Aorta (tissue), 5 donors: ENCODE results near the gene CCDC174. TPM values are rescaled to one million over a fixed set of nuclear protein-coding genes. Genes with fewer than 3 reads are reported as not detected.

Experiments
- ATAC-seq: fragments of 200-7000 bp; cut with Tn5 transposase; one replicate; pipeline ENCODE4 v1.9.1; 2022; ENCODE audit warnings: moderate library complexity; ENCODE audit not compliant: low FRiP score
- DNase-seq, 2 donors: peaks; one replicate each; pipeline ENCODE4 v3.0.0-alpha.2; 2020
- H3K27ac ChIP-seq, 2 donors: one replicate each; pipeline ENCODE4 v1.5.1; 2013; ENCODE audit warnings: low read length in 2 of 2, mild to moderate bottlenecking in 2 of 2, moderate library complexity in 2 of 2, control low read depth in 1 of 2, inconsistent platforms in 1 of 2, low read depth in 1 of 2
- H3K27me3 ChIP-seq, 2 donors: one replicate each; pipeline ENCODE4 v1.6.1; 2013; ENCODE audit warnings: control low read depth in 1 of 2, low read length in 1 of 2, mild to moderate bottlenecking in 1 of 2, moderate library complexity in 1 of 2; ENCODE audit not compliant: insufficient read depth in 2 of 2, control insufficient read depth in 1 of 2
- H3K36me3 ChIP-seq, 2 donors: one replicate each; pipeline ENCODE4 v1.6.1; 2013; ENCODE audit warnings: control low read depth in 1 of 2, low read length in 1 of 2, mild to moderate bottlenecking in 1 of 2; ENCODE audit not compliant: insufficient read depth in 2 of 2, control insufficient read depth in 1 of 2
- H3K4me1 ChIP-seq, 2 donors: one replicate each; pipeline ENCODE4 v1.6.1; 2013; ENCODE audit warnings: low read length in 2 of 2, control low read depth in 1 of 2, mild to moderate bottlenecking in 1 of 2, moderate library complexity in 1 of 2; ENCODE audit not compliant: insufficient read depth in 2 of 2, control insufficient read depth in 1 of 2
- H3K4me3 ChIP-seq, 2 donors: one replicate each; pipeline ENCODE4 v1.5.1; 2013; ENCODE audit warnings: low read length in 2 of 2, control low read depth in 1 of 2, mild to moderate bottlenecking in 1 of 2
- H3K9me3 ChIP-seq: one replicate; pipeline ENCODE4 v1.6.1; 2013; ENCODE audit warnings: mild to moderate bottlenecking, low read length; ENCODE audit not compliant: control insufficient read depth
- WGBS, 2 donors: extraction: QIAGEN DNeasy Blood & Tissue Kit; methylation state at CpG; one replicate each; pipeline ENCODE4 v1.1.7; 2013; 5-methylcytosine and 5-hydroxymethylcytosine counted together
- intact Hi-C, 2 donors: fragments of 100-400 bp; cut with DNase I; formaldehyde crosslinking; loops; one replicate each; pipeline versions ENCODE4 v1.14.2 to v1.15.0; 2022
- polyA plus RNA-seq, 2 donors: library from polyadenylated mRNA; stranded (reverse); fragments of 200-250 nt; gene quantifications; one replicate each; pipeline ENCODE4 v1.2.3, GENCODE V29; 2013
- total RNA-seq, 2 donors: library from RNA; stranded (reverse); fragmentation: NEBNext Ultra II Directional; extraction: Animal tissue kit (Norgen Biotek cat#: 25700); gene quantifications; one replicate each; pipeline ENCODE4 v1.2.1, GENCODE V29; 2021
- donor health status: healthy with polysubstance abuse.
- donor health status: Bipolar disorder and iron deficiency.
- donor health status: DM: no; HTN: no; CAD: no.
- donor health status: DM: no; HTN: no; CAD: no.
- donor health status: DM: yes; HTN: yes; CAD: no.

CCDC174 gene
- total and polyA plus RNA-seq, 4 donors = 19.3 to 30.1 (median 23.3) TPM

DNA sequence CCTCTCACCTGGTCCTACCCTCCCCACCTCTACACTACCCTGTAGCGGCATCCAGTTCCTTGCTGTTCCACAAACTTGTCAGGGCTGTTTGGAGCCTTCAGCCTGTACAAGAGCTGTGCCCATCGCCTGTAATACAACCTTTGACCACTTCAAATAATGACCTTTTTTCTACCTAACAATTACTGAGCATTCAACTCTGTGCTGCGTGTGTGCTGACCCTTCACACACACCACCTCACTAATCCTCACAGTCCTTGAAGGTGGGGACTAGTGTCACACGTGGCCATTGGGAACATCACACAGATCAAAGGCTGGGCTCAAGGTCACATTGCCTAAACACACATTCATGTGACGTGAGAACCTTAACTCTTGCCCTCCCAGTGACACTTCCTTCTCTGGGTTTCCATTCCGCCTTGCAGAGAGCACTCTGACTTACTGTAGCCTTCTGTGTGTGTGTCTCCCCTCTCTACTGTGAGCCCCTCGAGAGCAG, 26.5 kb downstream of the CCDC174 start:
- Histone ChIP-seq H3K4me1 (no peaks in the 10 kb centered on the region), H3K36me3 (no peaks in the 10 kb centered on the region), H3K27me3 (no peaks in the 10 kb centered on the region), H3K27ac (no peak overlapping the region), H3K9me3 (no peaks in the 10 kb centered on the region), H3K4me3 (no peak overlapping the region)
- 65 to 66% methylated on average over 7 of the region's 7 CpGs for WGBS, 2 donors
- DNase-seq = no peak
- intact Hi-C loops = loop anchor here in 1 of 2 donors (10.0 kb wide), 1 partner anchor 107 kb away; no protein-coding TSS in a partner anchor
- ATAC-seq = no peak

DNA sequence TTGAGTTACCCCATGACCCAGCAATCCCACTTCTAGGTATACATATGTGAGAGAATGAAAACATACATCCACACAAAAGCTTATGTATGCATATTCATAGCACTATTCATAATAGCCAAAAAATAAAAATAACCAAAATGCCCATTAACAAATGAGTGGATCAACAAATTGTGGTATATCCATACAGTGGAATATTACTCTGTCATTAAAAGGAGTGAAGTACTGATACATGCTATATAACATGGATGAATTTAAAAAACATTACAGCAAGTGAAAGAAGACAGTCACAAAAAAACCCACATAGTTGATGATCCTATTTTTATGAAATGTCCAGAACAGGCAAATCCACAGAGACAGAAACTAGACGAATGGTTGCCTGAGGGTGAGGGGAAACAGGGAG, 28.6 kb downstream of the CCDC174 start:
- H3K9me3 ChIP-seq = no peaks in the 10 kb centered on the region
- DNase-seq (no peak), ATAC-seq (no peak)
- no peak overlapping the region for H3K27ac ChIP-seq
- 96 to 100% methylated on average over 1 of the region's 1 CpG for WGBS, 2 donors
- H3K4me1 ChIP-seq = no peaks in the 10 kb centered on the region
- intact Hi-C loops = no loop called here
- no peak overlapping the region for H3K4me3 ChIP-seq
- H3K36me3 ChIP-seq = no peaks in the 10 kb centered on the region
- H3K27me3 ChIP-seq = no peaks in the 10 kb centered on the region

DNA sequence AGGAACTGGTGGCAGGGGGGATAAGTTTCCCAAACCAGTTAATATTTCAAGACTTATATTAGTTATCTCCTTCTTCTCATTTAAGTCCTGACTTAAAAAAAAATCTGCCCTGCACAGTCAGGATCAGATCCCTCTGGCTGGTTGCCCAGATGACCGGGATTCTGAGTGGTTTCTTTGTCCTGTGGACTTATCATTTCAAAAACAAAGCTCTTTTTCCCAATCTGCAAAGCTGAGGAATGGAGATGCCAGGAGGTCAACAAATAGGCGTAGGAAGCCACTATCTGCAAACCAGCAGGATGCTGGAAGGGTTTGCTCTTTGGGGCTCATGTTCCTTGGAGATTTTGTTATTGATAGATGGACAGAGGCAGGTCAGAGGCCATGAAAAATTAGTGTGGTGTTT, 29.2 kb downstream of the CCDC174 start:
- intact Hi-C loops = no loop called here
- H3K27me3 ChIP-seq = no peaks in the 10 kb centered on the region
- no peaks in the 10 kb centered on the region for H3K9me3 ChIP-seq
- DNase-seq (no peak), ATAC-seq (no peak)
- no peaks in the 10 kb centered on the region for H3K36me3 ChIP-seq
- no peaks in the 10 kb centered on the region for H3K4me1 ChIP-seq
- 27 to 37% methylated on average over 2 of the region's 2 CpGs for WGBS, 2 donors
- H3K27ac ChIP-seq = no peak overlapping the region
- no peak overlapping the region for H3K4me3 ChIP-seq

DNA sequence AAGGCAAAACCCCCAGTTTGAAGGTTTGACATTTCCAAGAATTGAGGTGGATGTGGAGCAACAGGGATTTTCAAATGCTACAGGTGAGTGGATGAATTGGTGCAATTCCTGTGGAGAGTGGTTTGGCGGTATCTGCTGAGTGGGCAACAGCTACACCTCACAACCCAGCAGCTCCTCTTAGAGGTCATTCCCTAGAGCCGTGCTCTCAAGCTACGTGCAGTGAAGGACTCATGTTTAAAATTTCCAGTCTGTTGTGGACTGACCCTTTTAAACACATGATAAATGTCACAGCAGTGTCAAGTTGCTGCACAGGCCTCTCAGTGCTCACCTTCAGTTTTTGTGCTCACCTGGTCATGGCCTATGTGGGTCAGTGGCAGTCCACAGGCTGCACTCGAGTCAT, 32.9 kb downstream of the CCDC174 start:
- Histone ChIP-seq H3K9me3 (no peaks in the 10 kb centered on the region), H3K4me1 (no peaks in the 10 kb centered on the region), H3K27me3 (no peaks in the 10 kb centered on the region), H3K36me3 (no peaks in the 10 kb centered on the region), H3K4me3 (no peak overlapping the region), H3K27ac (no peak overlapping the region)
- intact Hi-C loops = no loop called here
- DNase-seq = no peak
- 95 to 97% methylated on average over 4 of the region's 4 CpGs for WGBS, 2 donors
- ATAC-seq = no peak

DNA sequence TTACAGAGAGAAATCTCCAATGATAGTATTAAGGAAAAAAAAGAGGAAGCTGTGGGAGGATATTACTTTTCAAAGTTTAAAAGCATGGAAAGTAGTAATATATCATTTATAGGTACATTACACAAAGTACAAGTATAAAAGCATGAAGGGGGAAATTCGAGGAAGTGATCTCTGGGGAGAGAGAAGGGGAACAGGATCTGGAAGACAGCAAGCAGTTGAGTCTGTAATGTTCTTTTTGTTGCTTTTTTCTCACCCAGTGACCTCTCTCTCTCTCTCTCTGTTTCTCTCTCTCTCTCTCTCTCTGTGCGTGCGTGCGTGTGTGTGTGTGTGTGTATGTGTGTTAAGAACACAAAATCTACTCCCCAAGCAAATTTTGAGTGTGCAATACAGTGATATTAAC, 33.6 kb downstream of the CCDC174 start:
- Histone ChIP-seq H3K27ac (no peak overlapping the region), H3K4me1 (no peaks in the 10 kb centered on the region), H3K9me3 (no peaks in the 10 kb centered on the region), H3K36me3 (no peaks in the 10 kb centered on the region), H3K27me3 (no peaks in the 10 kb centered on the region), H3K4me3 (no peak overlapping the region)
- intact Hi-C loops = no loop called here
- ATAC-seq (no peak), DNase-seq (no peak)
- 45 to 55% methylated on average over 4 of the region's 4 CpGs for WGBS, 2 donors

DNA sequence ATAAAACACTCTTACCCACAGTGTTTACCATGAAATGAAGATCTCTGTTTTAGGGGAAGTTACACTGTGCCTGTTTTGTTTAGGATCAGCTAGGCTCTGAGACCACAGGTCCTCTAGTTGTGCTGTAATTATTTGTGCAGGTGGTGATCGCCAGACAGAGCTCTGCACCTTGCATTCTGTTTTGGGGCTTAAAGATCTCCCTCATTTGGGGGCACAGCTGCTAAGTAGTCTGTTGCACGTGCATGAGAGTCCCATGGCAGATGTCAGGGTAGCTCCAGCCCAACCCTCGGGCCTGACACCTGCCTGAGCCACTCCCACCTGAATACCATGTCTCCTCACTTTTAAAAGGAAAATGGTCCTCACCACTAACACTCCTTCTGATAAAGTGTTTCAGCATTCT, 35.8 kb downstream of the CCDC174 start:
- DNase-seq = no peak
- Histone ChIP-seq H3K27me3 (no peaks in the 10 kb centered on the region), H3K9me3 (no peaks in the 10 kb centered on the region), H3K27ac (no peak overlapping the region), H3K36me3 (peaks cover 0 to 3% of the 10 kb centered on the region in 2 donors), H3K4me1 (no peaks in the 10 kb centered on the region), H3K4me3 (no peak overlapping the region)
- intact Hi-C loops = no loop called here
- no peak for ATAC-seq
- 65 to 69% methylated on average over 3 of the region's 3 CpGs for WGBS, 2 donors

DNA sequence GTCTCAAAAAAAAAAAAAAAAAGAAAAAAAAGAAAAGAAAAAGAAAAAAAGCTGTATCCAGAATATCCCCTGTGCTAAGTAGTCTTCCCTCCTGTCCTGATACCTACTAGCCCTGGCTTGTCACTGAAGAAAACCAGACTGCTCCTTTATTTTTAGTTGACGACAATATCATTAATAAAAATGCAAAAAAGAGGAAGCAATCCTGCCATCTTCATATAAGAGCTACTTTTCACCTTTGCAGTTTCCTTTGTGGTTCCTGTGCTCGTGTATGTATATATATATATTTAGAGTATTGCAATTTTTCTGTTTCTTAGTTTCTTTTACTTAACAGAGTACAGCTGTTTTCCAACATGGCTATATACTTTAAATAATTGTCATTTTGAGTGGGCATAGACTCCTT, 37.0 kb downstream of the CCDC174 start:
- WGBS, 2 donors = 81 to 83% methylated on average over 2 of the region's 2 CpGs
- intact Hi-C loops = no loop called here
- ATAC-seq = no peak

DNA sequence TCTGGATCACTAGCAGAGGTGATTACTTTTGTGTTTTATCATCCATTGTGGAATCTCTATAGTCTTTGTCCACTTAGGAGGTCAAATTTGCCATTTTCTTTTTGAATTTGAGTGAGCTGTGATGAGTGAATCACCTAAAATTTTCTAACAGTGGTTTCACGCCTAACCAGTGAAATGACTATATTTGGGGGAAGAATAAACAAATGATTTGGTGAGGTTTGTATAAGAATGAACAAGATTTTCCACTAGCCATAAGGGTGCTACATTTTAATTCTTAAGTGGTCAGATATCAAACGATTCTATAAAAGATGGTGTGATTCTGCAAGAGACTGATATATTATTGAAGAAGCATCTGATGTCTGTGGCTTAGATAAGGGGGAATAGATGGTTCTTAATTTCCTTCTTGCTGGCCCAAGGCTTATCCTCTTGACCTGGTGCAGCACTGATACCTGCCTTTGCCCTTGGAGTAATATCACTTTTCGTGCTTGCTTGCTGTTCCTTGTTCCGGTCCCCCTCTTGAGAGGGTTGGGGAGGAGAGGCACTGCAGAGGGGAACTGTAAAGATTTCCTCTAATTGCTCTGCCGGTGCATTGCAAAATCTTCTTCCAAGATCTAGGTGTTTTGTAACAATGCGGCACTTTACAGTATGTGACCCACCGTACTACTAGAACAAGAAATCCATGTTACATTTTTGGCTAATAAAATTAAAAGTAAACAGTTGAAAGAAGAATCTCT, 37.9 kb downstream of the CCDC174 start:
- Histone ChIP-seq H3K27ac (no peak overlapping the region), H3K4me1 (no peaks in the 10 kb centered on the region), H3K27me3 (no peaks in the 10 kb centered on the region), H3K4me3 (no peak overlapping the region), H3K9me3 (no peaks in the 10 kb centered on the region), H3K36me3 (peaks cover 0 to 3% of the 10 kb centered on the region in 2 donors)
- 74% methylated on average over 7 of the region's 7 CpGs for WGBS, 2 donors
- no peak for DNase-seq
- intact Hi-C loops = no loop called here
- ATAC-seq = no peak

More for the DNA sequence above, 37.0 kb downstream of the CCDC174 start:
- Histone ChIP-seq H3K4me1 (no peaks in the 10 kb centered on the region), H3K36me3 (peaks cover 0 to 3% of the 10 kb centered on the region in 2 donors), H3K4me3 (no peak overlapping the region), H3K27me3 (no peaks in the 10 kb centered on the region), H3K9me3 (no peaks in the 10 kb centered on the region), H3K27ac (no peak overlapping the region)
- no peak for DNase-seq

DNA sequence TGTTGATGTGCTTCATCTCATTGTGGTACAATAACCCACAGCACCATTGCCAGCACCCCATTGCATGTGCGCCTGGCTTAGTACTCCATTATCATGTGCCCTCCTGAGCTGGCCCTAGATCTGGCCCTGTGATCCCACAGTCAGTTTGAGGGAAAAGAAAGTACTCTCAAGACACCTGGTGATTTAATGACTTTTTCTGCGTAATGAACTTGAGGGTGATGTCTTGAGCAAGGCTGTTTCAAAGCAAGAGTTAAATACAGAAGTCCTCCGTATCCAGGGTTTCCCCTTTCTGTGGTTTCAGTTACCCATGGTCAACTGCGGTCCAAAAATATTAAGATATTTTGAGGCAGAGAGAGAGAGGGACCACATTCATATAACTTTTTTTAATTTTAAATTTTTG, 39.7 kb downstream of the CCDC174 start:
- Histone ChIP-seq H3K27me3 (no peaks in the 10 kb centered on the region), H3K36me3 (peaks cover 0 to 3% of the 10 kb centered on the region in 2 donors), H3K4me1 (no peaks in the 10 kb centered on the region), H3K27ac (no peak overlapping the region), H3K9me3 (no peaks in the 10 kb centered on the region), H3K4me3 (no peak overlapping the region)
- DNase-seq (no peak), ATAC-seq (no peak)
- 87 to 90% methylated on average over 4 of the region's 4 CpGs for WGBS, 2 donors
- intact Hi-C loops = no loop called here
